Kidney epithelial cell (primary cell): ENCODE results near the gene BMI1. TPM values are rescaled to one million over a fixed set of nuclear protein-coding genes. Genes with fewer than 3 reads are reported as not detected.
A peak's percentile ranks its signal among the peaks of the same experiment; 100 is the strongest.

Experiments
- DNase-seq: peaks from one replicate; pipeline ENCODE4 v3.0.0-alpha.2; 2010; ENCODE audit warnings: low read depth
- H3K27me3 ChIP-seq: 2 replicates; pipeline ENCODE4 v1.6.0; 2011; ENCODE audit warnings: low read length; ENCODE audit not compliant: control insufficient read depth, insufficient read depth
- H3K36me3 ChIP-seq: 2 replicates; pipeline ENCODE4 v1.5.1; 2011; ENCODE audit warnings: low read length; ENCODE audit not compliant: control insufficient read depth, insufficient read depth
- H3K4me3 ChIP-seq: 2 replicates; pipeline ENCODE4 v1.5.1; 2011; ENCODE audit warnings: low read depth, mild to moderate bottlenecking, control low read depth, low read length
- total RNA-seq: library from RNA; depleted of rRNA; stranded (reverse); fragments of >200 nt; gene quantifications from 2 replicates; pipeline ENCODE4 v1.2.3, GENCODE V29; 2015
- TF ChIP-seq, protein P1 (sequence below): IDR thresholded peaks from 2 replicates; pipeline ENCODE4 v1.5.1; 2011; ENCODE audit warnings: mild to moderate bottlenecking, moderate library complexity, low read length, control low read depth, inconsistent platforms; ENCODE audit not compliant: insufficient read depth, poor library complexity, severe bottlenecking

Gene BMI1
- 54.6 and 60.5 TPM in 2 replicates for total RNA-seq

DNA sequence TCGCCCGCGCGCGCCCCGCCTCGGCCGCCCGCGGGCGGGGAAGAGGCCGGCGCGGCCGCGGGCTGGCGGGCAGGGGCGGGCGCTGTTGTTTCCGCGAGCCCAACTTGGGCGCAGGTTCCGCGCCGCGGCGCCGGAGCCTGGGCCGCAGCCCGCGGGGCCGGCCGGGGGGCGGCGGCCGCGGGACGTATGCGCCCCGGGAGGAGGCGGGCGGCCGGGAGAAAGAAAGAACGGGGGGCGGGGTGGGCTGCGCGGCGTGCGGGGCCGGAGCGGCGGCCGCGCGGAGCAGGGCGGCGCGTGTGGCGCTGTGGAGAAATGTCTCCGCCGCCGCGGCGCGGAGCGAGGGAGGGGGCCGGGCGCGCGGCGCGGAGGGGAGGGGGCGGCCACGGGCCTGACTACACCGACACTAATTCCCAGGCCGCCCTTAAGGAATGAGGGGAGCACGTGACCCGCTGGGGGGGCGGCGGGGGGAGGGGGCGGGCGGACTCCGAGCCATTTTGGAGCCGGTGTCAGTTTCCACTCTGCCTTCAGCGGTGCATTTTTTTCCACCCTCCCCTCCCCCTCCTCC, at the start of gene BMI1:
Gene BMI1 (plus strand): TSS at position 509 of the 565 bp plus-strand sequence. CDS start 5,351 bp downstream, outside the sequence.
- Histone ChIP-seq H3K36me3 (no peaks in the 10 kb centered on the region), H3K27me3 (peaks cover 15% of the 10 kb centered on the region), H3K4me3 (peak within 1 kb of the TSS; percentile 74)
- TF ChIP-seq, protein P1, sequence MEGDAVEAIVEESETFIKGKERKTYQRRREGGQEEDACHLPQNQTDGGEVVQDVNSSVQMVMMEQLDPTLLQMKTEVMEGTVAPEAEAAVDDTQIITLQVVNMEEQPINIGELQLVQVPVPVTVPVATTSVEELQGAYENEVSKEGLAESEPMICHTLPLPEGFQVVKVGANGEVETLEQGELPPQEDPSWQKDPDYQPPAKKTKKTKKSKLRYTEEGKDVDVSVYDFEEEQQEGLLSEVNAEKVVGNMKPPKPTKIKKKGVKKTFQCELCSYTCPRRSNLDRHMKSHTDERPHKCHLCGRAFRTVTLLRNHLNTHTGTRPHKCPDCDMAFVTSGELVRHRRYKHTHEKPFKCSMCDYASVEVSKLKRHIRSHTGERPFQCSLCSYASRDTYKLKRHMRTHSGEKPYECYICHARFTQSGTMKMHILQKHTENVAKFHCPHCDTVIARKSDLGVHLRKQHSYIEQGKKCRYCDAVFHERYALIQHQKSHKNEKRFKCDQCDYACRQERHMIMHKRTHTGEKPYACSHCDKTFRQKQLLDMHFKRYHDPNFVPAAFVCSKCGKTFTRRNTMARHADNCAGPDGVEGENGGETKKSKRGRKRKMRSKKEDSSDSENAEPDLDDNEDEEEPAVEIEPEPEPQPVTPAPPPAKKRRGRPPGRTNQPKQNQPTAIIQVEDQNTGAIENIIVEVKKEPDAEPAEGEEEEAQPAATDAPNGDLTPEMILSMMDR: no peak
- DNase-seq: no peak

DNA sequence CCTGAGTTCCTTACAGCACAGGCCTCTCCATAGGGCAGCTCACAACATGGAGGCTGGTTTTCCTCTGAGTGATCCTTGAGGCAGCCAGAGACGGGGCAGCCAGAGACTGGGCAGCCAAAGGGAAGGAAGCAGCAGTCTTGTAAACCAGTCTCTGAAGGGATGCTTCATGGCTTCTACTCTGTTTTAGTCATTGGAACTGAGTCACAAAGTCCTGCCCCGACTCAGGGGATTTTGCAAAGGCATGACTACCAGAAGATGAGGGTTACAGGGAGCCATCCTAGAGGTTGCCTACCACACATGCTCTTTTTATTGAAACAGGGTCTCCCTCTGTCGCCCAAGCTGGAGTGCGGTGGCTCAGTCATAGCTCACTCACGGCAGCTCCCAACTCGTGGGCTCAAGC, 49.1 kb upstream of the BMI1 start:
- no peak for DNase-seq
- Histone ChIP-seq H3K4me3 (no peak overlapping the region), H3K27me3 (no peaks in the 10 kb centered on the region), H3K36me3 (no peaks in the 10 kb centered on the region)
- TF ChIP-seq, protein P1: no peak

DNA sequence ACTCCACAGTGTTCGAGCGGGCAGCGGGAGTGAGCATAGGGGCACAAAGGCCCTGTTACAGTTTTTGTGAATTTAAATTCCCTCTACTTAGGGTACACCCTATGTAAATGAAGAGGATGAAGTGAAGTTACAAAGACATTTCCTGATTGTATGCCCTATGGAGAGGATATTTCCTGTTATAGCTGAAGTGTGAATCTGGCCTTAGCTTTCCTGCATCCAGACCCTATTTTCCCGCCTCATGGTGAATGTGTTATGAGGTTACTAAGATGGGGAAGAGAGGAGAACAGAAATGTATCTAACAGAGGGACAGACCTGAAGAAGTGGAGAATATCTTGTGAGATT, 42.5 kb upstream of the BMI1 start:
- H3K4me3 ChIP-seq: no peak overlapping the region

DNA sequence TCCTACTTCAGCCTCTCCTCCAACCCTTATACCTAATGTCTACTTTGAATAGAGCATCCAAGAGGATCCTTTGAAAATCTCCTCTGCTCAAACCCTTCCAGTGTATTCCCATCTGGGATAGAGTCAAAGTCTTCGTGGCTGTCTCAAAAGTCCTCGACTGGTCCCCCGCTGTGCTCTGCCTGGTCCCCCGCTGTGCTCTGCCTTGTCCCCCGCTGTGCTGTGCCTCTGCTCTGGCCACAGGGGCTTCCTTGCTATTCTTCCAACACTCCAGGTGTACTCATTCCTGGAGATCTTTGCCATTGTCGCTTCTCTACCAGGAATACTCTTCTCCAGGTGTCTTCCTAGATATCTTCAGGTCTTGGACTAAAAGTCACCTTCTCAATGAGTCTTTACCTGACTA, 40.8 kb upstream of the BMI1 start:
- DNase-seq: no peak
- TF ChIP-seq, protein P1: no peak
- no peaks in the 10 kb centered on the region for H3K27me3 ChIP-seq
- H3K4me3 ChIP-seq: no peak overlapping the region
- no peaks in the 10 kb centered on the region for H3K36me3 ChIP-seq

More for the DNA sequence above, 42.5 kb upstream of the BMI1 start:
- DNase-seq: no peak
- Histone ChIP-seq H3K36me3 (no peaks in the 10 kb centered on the region), H3K27me3 (no peaks in the 10 kb centered on the region)
- TF ChIP-seq, protein P1: no peak

GRCh38 chr10:22285130-22285529, 35.8 kb upstream of the BMI1 start:
- DNase-seq: no peak
- H3K36me3 ChIP-seq: no peaks in the 10 kb centered on the region
- H3K4me3 ChIP-seq: no peak overlapping the region
- TF ChIP-seq, protein P1: no peak
- H3K27me3 ChIP-seq: no peaks in the 10 kb centered on the region

- TF ChIP-seq, protein P1: no peak
- H3K27me3 ChIP-seq: no peaks in the 10 kb centered on the region
- no peaks in the 10 kb centered on the region for H3K36me3 ChIP-seq
- no peak overlapping the region for H3K4me3 ChIP-seq
- no peak for DNase-seq
Measured at GRCh38 chr10:22293747-22294404, 27.0 kb upstream of the BMI1 start.
